Measurements from ENCODE around the gene HDAC1. TPM values are rescaled to one million over a fixed set of nuclear protein-coding genes. Genes with fewer than 3 reads are reported as not detected.

HDAC1 gene
- total and polyA plus RNA-seq, 10 of the 15 experiments (the other 5 are each of a cell fraction or from before 2014, with no cell fraction given) = 147 to 331 (median 168) TPM

DNA sequence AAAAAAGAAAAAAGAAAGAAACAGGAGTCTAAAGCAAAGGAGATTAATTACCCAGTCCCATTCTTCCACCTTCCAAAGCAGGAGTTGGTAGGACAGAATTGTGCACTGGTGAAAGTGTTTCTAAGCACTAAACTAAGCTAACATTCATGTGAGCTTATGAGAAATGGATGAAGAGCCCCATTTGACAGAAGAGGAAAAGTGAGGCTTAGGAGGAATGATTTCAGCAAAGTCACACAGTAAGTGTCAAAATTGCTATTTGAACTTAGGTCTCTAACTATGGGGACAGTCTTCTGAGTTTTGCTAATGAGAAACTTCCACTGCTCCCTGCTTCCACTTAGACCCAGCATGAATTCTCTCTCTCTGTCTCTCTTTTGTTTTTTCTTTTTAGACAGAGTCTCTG is 22.1 kb upstream of the HDAC1 start:
- peaks cover 20% of the 10 kb centered on the region for H3K4me1 ChIP-seq (ENCODE audit: control insufficient read depth, insufficient read depth, low read length)
- ChIA-PET RAD21 (ENCODE audit: unreplicated experiment) (no interaction called here), CTCF (interaction anchor here (0.7 to 1.1 kb wide), 3 partner anchors 11 to 46 kb away, joined by 3 read pairs; no protein-coding TSS in a partner anchor), SMC1A (ENCODE audit: uncharacterized antibody, unreplicated experiment) (interaction anchor here (0.6 to 3.0 kb wide), 2 partner anchors 14 to 50 kb away, joined by 3 to 9 read pairs; no protein-coding TSS in a partner anchor), POLR2A (interaction anchor here (1.1 kb wide), 1 partner anchor 47 kb away, joined by 4 read pairs; no protein-coding TSS in a partner anchor)
- H3K4me3 ChIP-seq = no peak overlapping the region
- FAIRE-seq (no peak), ATAC-seq (no peak), DNase-seq (ENCODE audit: low read depth, low spot score) (no peak)
- H4K20me1 ChIP-seq (ENCODE audit: control insufficient read depth, insufficient read depth) = no peaks in the 10 kb centered on the region
- H3K9me3 ChIP-seq (replicated peaks; ENCODE audit: control insufficient read depth, insufficient read depth, low read length) = no peaks in the 10 kb centered on the region; the same call in 2 of the 3 replicates
- peaks cover 0 to 10% of the 10 kb centered on the region in 2 experiments; a peak in 1 of 4 replicates for H3K36me3 ChIP-seq (ENCODE audit: control insufficient read depth in 2 of 2, insufficient read depth in 2 of 2, low read length in 1 of 2)
- H3K9ac ChIP-seq (ENCODE audit: control insufficient read depth, insufficient read depth, low read length) = no peak overlapping the region
- H3K4me2 ChIP-seq (ENCODE audit: control insufficient read depth, insufficient read depth) = no peak overlapping the region
- H2AFZ ChIP-seq (ENCODE audit: control insufficient read depth, low read depth, low read length) = no peak overlapping the region
- intact Hi-C loops (cut with micrococcal nuclease; ENCODE audit: unreplicated experiment) = no loop called here
- no TSS peak for BruUV-seq (replicated peaks)
- no peaks in the 10 kb centered on the region for H3K27me3 ChIP-seq (replicated peaks in 1 of 2; ENCODE audit: control insufficient read depth in 2 of 2, insufficient read depth in 2 of 2, low read length in 1 of 2)
- peaks cover 10% of the 10 kb centered on the region for H3K79me2 ChIP-seq (ENCODE audit: control insufficient read depth, insufficient read depth, low read length)
- H3K27ac ChIP-seq (ENCODE audit: control insufficient read depth, insufficient read depth) = no peak overlapping the region
- in situ Hi-C loops (cut with MboI) = no loop called here
- TF ChIP-seq, protein P1, sequence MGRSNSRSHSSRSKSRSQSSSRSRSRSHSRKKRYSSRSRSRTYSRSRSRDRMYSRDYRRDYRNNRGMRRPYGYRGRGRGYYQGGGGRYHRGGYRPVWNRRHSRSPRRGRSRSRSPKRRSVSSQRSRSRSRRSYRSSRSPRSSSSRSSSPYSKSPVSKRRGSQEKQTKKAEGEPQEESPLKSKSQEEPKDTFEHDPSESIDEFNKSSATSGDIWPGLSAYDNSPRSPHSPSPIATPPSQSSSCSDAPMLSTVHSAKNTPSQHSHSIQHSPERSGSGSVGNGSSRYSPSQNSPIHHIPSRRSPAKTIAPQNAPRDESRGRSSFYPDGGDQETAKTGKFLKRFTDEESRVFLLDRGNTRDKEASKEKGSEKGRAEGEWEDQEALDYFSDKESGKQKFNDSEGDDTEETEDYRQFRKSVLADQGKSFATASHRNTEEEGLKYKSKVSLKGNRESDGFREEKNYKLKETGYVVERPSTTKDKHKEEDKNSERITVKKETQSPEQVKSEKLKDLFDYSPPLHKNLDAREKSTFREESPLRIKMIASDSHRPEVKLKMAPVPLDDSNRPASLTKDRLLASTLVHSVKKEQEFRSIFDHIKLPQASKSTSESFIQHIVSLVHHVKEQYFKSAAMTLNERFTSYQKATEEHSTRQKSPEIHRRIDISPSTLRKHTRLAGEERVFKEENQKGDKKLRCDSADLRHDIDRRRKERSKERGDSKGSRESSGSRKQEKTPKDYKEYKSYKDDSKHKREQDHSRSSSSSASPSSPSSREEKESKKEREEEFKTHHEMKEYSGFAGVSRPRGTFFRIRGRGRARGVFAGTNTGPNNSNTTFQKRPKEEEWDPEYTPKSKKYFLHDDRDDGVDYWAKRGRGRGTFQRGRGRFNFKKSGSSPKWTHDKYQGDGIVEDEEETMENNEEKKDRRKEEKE (IDR thresholded peaks at IDR 0.05) = no peak
- TF ChIP-seq RAD51 (IDR thresholded peaks at IDR 0.05) (no peak), SMARCA5 (IDR thresholded peaks at IDR 0.05) (no peak), MYC (IDR thresholded peaks at IDR 0.05; ENCODE audit: insufficient read depth, insufficient read length, insufficient replicate concordance, low read length, severe bottlenecking) (no peak), SPI1 (IDR thresholded peaks at IDR 0.05; ENCODE audit: borderline replicate concordance, insufficient read depth, low read depth, low read length) (no peak), FOXK2 (IDR thresholded peaks at IDR 0.05) (no peak), RFX5 (IDR thresholded peaks at IDR 0.05; ENCODE audit: low read depth, low read length) (no peak), BCL11A (IDR thresholded peaks at IDR 0.05; ENCODE audit: low read depth, low read length) (no peak), CBX3 (IDR thresholded peaks at IDR 0.05; ENCODE audit: borderline replicate concordance, low read depth) (no peak)
- TF ChIP-seq, protein P2, sequence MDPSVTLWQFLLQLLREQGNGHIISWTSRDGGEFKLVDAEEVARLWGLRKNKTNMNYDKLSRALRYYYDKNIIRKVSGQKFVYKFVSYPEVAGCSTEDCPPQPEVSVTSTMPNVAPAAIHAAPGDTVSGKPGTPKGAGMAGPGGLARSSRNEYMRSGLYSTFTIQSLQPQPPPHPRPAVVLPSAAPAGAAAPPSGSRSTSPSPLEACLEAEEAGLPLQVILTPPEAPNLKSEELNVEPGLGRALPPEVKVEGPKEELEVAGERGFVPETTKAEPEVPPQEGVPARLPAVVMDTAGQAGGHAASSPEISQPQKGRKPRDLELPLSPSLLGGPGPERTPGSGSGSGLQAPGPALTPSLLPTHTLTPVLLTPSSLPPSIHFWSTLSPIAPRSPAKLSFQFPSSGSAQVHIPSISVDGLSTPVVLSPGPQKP (IDR thresholded peaks at IDR 0.05; ENCODE audit: low read depth, low read length) = no peak
- TF ChIP-seq, protein P3, sequence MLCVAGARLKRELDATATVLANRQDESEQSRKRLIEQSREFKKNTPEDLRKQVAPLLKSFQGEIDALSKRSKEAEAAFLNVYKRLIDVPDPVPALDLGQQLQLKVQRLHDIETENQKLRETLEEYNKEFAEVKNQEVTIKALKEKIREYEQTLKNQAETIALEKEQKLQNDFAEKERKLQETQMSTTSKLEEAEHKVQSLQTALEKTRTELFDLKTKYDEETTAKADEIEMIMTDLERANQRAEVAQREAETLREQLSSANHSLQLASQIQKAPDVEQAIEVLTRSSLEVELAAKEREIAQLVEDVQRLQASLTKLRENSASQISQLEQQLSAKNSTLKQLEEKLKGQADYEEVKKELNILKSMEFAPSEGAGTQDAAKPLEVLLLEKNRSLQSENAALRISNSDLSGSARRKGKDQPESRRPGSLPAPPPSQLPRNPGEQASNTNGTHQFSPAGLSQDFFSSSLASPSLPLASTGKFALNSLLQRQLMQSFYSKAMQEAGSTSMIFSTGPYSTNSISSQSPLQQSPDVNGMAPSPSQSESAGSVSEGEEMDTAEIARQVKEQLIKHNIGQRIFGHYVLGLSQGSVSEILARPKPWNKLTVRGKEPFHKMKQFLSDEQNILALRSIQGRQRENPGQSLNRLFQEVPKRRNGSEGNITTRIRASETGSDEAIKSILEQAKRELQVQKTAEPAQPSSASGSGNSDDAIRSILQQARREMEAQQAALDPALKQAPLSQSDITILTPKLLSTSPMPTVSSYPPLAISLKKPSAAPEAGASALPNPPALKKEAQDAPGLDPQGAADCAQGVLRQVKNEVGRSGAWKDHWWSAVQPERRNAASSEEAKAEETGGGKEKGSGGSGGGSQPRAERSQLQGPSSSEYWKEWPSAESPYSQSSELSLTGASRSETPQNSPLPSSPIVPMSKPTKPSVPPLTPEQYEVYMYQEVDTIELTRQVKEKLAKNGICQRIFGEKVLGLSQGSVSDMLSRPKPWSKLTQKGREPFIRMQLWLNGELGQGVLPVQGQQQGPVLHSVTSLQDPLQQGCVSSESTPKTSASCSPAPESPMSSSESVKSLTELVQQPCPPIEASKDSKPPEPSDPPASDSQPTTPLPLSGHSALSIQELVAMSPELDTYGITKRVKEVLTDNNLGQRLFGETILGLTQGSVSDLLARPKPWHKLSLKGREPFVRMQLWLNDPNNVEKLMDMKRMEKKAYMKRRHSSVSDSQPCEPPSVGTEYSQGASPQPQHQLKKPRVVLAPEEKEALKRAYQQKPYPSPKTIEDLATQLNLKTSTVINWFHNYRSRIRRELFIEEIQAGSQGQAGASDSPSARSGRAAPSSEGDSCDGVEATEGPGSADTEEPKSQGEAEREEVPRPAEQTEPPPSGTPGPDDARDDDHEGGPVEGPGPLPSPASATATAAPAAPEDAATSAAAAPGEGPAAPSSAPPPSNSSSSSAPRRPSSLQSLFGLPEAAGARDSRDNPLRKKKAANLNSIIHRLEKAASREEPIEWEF (IDR thresholded peaks at IDR 0.05; ENCODE audit: insufficient replicate concordance, low read depth, low read length) = no peak
- TF ChIP-seq, protein P4, sequence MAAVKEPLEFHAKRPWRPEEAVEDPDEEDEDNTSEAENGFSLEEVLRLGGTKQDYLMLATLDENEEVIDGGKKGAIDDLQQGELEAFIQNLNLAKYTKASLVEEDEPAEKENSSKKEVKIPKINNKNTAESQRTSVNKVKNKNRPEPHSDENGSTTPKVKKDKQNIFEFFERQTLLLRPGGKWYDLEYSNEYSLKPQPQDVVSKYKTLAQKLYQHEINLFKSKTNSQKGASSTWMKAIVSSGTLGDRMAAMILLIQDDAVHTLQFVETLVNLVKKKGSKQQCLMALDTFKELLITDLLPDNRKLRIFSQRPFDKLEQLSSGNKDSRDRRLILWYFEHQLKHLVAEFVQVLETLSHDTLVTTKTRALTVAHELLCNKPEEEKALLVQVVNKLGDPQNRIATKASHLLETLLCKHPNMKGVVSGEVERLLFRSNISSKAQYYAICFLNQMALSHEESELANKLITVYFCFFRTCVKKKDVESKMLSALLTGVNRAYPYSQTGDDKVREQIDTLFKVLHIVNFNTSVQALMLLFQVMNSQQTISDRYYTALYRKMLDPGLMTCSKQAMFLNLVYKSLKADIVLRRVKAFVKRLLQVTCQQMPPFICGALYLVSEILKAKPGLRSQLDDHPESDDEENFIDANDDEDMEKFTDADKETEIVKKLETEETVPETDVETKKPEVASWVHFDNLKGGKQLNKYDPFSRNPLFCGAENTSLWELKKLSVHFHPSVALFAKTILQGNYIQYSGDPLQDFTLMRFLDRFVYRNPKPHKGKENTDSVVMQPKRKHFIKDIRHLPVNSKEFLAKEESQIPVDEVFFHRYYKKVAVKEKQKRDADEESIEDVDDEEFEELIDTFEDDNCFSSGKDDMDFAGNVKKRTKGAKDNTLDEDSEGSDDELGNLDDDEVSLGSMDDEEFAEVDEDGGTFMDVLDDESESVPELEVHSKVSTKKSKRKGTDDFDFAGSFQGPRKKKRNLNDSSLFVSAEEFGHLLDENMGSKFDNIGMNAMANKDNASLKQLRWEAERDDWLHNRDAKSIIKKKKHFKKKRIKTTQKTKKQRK (IDR thresholded peaks at IDR 0.05; ENCODE audit: low read depth, low read length) = no peak

All from GM12878 (cell line).